Spleen (tissue), 7 donors: ENCODE measurements around the gene MAEA.
A peak's percentile ranks its signal among the peaks of the same experiment; 100 is the strongest.

Experiments used
- CTCF ChIP-seq, 11 experiments: fragments of 200-600 bp in 7 of 11; fragments of 450-650 bp in 4 of 11; sonication (generic) in 4 of 11; IDR thresholded peaks in 8 of 11; conservative IDR thresholded peaks in 3 of 11; 1 replicate in 7 of 11; 2 replicates in 4 of 11; pipeline versions ENCODE4 v1.4.0 to v1.8.0; 2016 to 2021; ENCODE audit warnings: antibody characterized with exemption in 11 of 11, inconsistent platforms in 4 of 11, mild to moderate bottlenecking in 1 of 11
- POLR2A ChIP-seq, 3 donors: fragments of 450-650 bp; IDR thresholded peaks; one replicate each; pipeline ENCODE4 v1.5.1; 2017; ENCODE audit warnings: antibody characterized with exemption in 3 of 3, mild to moderate bottlenecking in 1 of 3
- POLR2AphosphoS5 ChIP-seq, 3 donors: sonication (generic); formaldehyde crosslinking; IDR thresholded peaks; one replicate each; pipeline ENCODE4 v1.5.1; 2017; ENCODE audit warnings: antibody characterized with exemption in 3 of 3
- donor health status: DM: no; HTN: no; CAD: no; lungs with moderate emphysema.
- donor health status: DM: no; HTN: no; CAD: no.
- donor health status: DM: no; HTN: no; CAD: no.

GRCh38 chr4:1285790-1286553 lies 3.7 kb upstream of the MAEA start:
- TF ChIP-seq CTCF (IDR thresholded peaks at IDR 0.05 in 8 of 11, conservative IDR thresholded peaks at IDR 0.05 in 3 of 11) (peak in 2 of 11 experiments; percentile 16 to 44), POLR2AphosphoS5 (IDR thresholded peaks at IDR 0.05) (no peak), POLR2A (IDR thresholded peaks at IDR 0.05) (no peak)
